HepG2 (cell line): ENCODE results near the gene KMT2D. TPM values are rescaled to one million over a fixed set of nuclear protein-coding genes. Genes with fewer than 3 reads are reported as not detected.

Experiments used
- BATF2 ChIP-seq: sonication (generic); formaldehyde crosslinking; IDR thresholded peaks from 2 replicates; pipeline ENCODE4 v1.8.0; 2022; ENCODE audit warnings: mild to moderate bottlenecking, missing genetic modification reagents, moderate library complexity
- CBX1 ChIP-seq: IDR thresholded peaks from one replicate; pipeline ENCODE4 v1.6.1; 2016; ENCODE audit warnings: antibody characterized with exemption, low read depth
- DMAP1 ChIP-seq: IDR thresholded peaks from 2 replicates; pipeline ENCODE4 v1.6.1; 2016
- ELF4 ChIP-seq: sonication (generic); formaldehyde crosslinking; IDR thresholded peaks from 2 replicates; pipeline ENCODE4 v1.5.0; 2020; ENCODE audit warnings: missing genetic modification reagents, mild to moderate bottlenecking, moderate library complexity, borderline replicate concordance
- FOXK2 ChIP-seq: fragments of 450-650 bp; IDR thresholded peaks from 2 replicates; pipeline ENCODE4 v1.6.1; 2016
- KDM6A ChIP-seq: IDR thresholded peaks from 2 replicates; pipeline ENCODE4 v1.6.1; 2016; ENCODE audit warnings: low read depth
- KLF12 ChIP-seq: sonication (generic); formaldehyde crosslinking; IDR thresholded peaks from 2 replicates; pipeline ENCODE4 v1.4.0; 2020; ENCODE audit warnings: missing genetic modification reagents, borderline replicate concordance
- KMT2A ChIP-seq: sonication (generic); formaldehyde crosslinking; IDR thresholded peaks from 2 replicates; pipeline ENCODE4 v1.4.0; 2020; ENCODE audit warnings: missing genetic modification reagents
- KMT2B ChIP-seq: IDR thresholded peaks from 2 replicates; pipeline ENCODE4 v1.6.1; 2016; ENCODE audit warnings: missing genetic modification reagents, missing compliant biosample characterization
- MZF1 ChIP-seq: sonication (generic); formaldehyde crosslinking; IDR thresholded peaks from 2 replicates; pipeline ENCODE4 v1.8.1; 2023; ENCODE audit warnings: mild to moderate bottlenecking, missing genetic modification reagents, borderline replicate concordance
- NRL ChIP-seq: sonication (generic); formaldehyde crosslinking; IDR thresholded peaks from 2 replicates; pipeline ENCODE4 v1.5.0; 2020; ENCODE audit warnings: missing genetic modification reagents, mild to moderate bottlenecking, moderate library complexity, borderline replicate concordance
- PHF21A ChIP-seq: sonication (generic); formaldehyde crosslinking; IDR thresholded peaks from 2 replicates; pipeline ENCODE4 v1.5.0; 2020; ENCODE audit warnings: mild to moderate bottlenecking, missing genetic modification reagents
- TBX3 ChIP-seq: fragments of 450-650 bp; IDR thresholded peaks from 2 replicates; pipeline ENCODE4 v1.6.1; 2017; ENCODE audit warnings: antibody characterized with exemption, mild to moderate bottlenecking, inconsistent platforms, borderline replicate concordance
- TP53 ChIP-seq: sonication (generic); formaldehyde crosslinking; conservative IDR thresholded peaks from 2 replicates; pipeline ENCODE4 v1.4.0; 2020; ENCODE audit warnings: missing genetic modification reagents
- YY1 ChIP-seq: IDR thresholded peaks from 2 replicates; pipeline ENCODE4 v1.6.1; 2011; ENCODE audit warnings: low read length, low read depth, moderate library complexity, mild to moderate bottlenecking; ENCODE audit not compliant: insufficient read depth, insufficient replicate concordance
- ZFP90 ChIP-seq: sonication (generic); formaldehyde crosslinking; IDR thresholded peaks from 2 replicates; pipeline ENCODE4 v1.8.0; 2022; ENCODE audit warnings: missing genetic modification reagents, mild to moderate bottlenecking, inconsistent platforms, borderline replicate concordance
- ZNF562 ChIP-seq: sonication (generic); formaldehyde crosslinking; IDR thresholded peaks from 2 replicates; pipeline ENCODE4 v1.8.0; 2022; ENCODE audit warnings: missing genetic modification reagents, borderline replicate concordance
- ZNF619 ChIP-seq: sonication (generic); formaldehyde crosslinking; IDR thresholded peaks from 2 replicates; pipeline ENCODE4 v1.4.0; 2020; ENCODE audit warnings: mild to moderate bottlenecking, missing genetic modification reagents
- ZNF7 ChIP-seq: IDR thresholded peaks from 2 replicates; pipeline ENCODE4 v1.6.1; 2016; ENCODE audit warnings: missing biosample characterization, missing genetic modification reagents
- ZNF740 ChIP-seq: sonication (generic); formaldehyde crosslinking; IDR thresholded peaks from 2 replicates; pipeline ENCODE4 v1.4.0; 2020; ENCODE audit warnings: missing genetic modification reagents
- ZNF746 ChIP-seq: sonication (generic); formaldehyde crosslinking; IDR thresholded peaks from 2 replicates; pipeline ENCODE4 v1.8.0; 2022; ENCODE audit warnings: mild to moderate bottlenecking, missing genetic modification reagents
- polyA plus RNA-seq, 8 experiments: library from polyadenylated mRNA; depleted of rRNA in 3 of 8; stranded (reverse) in 7 of 8; unstranded in 1 of 8; fragments of >200 nt; fragmentation: Illumina TruSeq in 4 of 8; extraction: Trizol in 4 of 8; gene quantifications; 2 replicates each; pipeline versions ENCODE4 v1.2.1 to v1.2.3, GENCODE V29; 2011 to 2016; ENCODE audit warnings: low read depth in 4 of 8, missing spikeins in 1 of 8, mixed read lengths in 1 of 8; ENCODE audit not compliant: insufficient read depth in 1 of 8
- total RNA-seq, 5 experiments: library from RNA; depleted of rRNA; stranded (reverse); fragments of >200 nt; fragmentation: Illumina TruSeq; extraction: Trizol; gene quantifications; 2 replicates each; pipeline ENCODE4 v1.2.3, GENCODE V29; 2016; ENCODE audit warnings: low read depth in 1 of 5
- TF ChIP-seq, protein P1 (sequence below): IDR thresholded peaks from 2 replicates; pipeline ENCODE4 v1.6.1; 2016; ENCODE audit warnings: mild to moderate bottlenecking, missing biosample characterization, missing genetic modification reagents
- TF ChIP-seq, protein P2 (sequence below): sonication (generic); formaldehyde crosslinking; conservative IDR thresholded peaks from 2 replicates; pipeline ENCODE4 v1.8.0; 2022; ENCODE audit warnings: missing genetic modification reagents
- TF ChIP-seq, protein P3 (sequence below): IDR thresholded peaks from 2 replicates; pipeline ENCODE4 v1.6.1; 2016; ENCODE audit warnings: mild to moderate bottlenecking

Gene KMT2D
- total and polyA plus RNA-seq, 2 of the 13 experiments (the other 11 are each of a cell fraction or from before 2014, with no cell fraction given) = 8.1 to 10.4 TPM

DNA sequence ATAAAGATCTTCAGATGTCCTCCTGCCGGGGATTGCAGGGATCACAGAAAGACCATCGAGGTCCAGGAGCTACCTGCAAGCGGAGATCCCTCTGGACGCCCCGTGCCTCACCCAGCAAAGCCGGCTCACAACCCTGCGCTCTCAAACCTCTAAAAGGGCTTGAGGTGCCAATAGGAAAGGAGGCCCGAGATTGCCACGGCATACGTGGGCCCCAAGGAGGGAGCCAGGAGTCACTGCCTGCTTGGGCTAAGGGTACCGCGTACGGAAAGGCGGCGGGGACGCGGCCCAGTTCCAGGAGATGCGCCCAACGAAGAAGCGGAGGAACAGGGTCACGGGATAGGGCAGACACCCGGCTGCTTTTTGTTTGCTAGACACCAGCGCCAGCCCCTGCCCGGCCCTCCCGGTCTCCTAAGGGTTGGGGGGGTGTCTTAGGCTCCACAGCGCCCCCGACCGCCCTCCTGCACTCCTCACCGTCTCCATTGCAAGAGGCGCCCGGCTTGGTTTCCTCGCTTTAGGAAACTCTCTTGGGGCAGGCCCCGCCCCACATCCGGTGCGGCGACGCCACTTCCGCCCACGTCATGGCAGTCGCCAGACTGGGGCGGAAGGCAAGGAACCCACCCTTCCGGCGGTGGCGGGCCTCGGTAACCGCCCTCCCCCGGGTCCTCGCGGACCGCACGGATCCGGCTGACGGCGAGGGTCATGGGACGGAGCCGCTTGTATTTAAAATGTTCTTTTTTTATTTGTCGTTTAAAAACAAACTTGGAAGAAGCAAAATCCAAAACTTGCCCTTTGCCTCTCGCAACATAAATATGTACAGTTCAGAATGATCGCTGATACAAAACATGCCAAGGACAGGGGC lies 42.1 kb downstream of the KMT2D start, which contains the start of gene PRKAG1 (continued):
- no peak for TF ChIP-seq MZF1
- no peak for TF ChIP-seq CBX1
- TF ChIP-seq, protein P1, sequence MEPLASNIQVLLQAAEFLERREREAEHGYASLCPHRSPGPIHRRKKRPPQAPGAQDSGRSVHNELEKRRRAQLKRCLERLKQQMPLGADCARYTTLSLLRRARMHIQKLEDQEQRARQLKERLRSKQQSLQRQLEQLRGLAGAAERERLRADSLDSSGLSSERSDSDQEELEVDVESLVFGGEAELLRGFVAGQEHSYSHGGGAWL (CRISPR knock-in tag) = peak; percentile 42; the same call in 1 of the 2 replicates
- no peak for TF ChIP-seq NRL (CRISPR knock-in tag)
- peak; percentile 78 for TF ChIP-seq DMAP1 (CRISPR knock-in tag)
- TF ChIP-seq ZFP90 = no peak; the same call in 1 of the 2 replicates
- TF ChIP-seq KMT2A = peak; percentile 71; the same call in 1 of the 2 replicates
- no peak for TF ChIP-seq TBX3
- TF ChIP-seq KMT2B (CRISPR knock-in tag) = peak; percentile 83
- peak; percentile 96; the same call in 1 of the 2 replicates for TF ChIP-seq KLF12 (CRISPR knock-in tag)
- TF ChIP-seq TP53 (CRISPR knock-in tag) = peak; percentile 72; the same call in 1 of the 2 replicates
- TF ChIP-seq ZNF746 (CRISPR knock-in tag) = no peak
- peak; percentile 86 for TF ChIP-seq YY1
- TF ChIP-seq, protein P2, sequence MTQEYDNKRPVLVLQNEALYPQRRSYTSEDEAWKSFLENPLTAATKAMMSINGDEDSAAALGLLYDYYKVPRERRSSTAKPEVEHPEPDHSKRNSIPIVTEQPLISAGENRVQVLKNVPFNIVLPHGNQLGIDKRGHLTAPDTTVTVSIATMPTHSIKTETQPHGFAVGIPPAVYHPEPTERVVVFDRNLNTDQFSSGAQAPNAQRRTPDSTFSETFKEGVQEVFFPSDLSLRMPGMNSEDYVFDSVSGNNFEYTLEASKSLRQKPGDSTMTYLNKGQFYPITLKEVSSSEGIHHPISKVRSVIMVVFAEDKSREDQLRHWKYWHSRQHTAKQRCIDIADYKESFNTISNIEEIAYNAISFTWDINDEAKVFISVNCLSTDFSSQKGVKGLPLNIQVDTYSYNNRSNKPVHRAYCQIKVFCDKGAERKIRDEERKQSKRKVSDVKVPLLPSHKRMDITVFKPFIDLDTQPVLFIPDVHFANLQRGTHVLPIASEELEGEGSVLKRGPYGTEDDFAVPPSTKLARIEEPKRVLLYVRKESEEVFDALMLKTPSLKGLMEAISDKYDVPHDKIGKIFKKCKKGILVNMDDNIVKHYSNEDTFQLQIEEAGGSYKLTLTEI (CRISPR knock-in tag) = no peak
- no peak; the same call in 1 of the 2 replicates for TF ChIP-seq PHF21A (CRISPR knock-in tag)
- no peak for TF ChIP-seq FOXK2
- TF ChIP-seq ZNF7 (CRISPR knock-in tag) = no peak
- TF ChIP-seq BATF2 (CRISPR knock-in tag) = 0 out of 2 replicates have a peak, but pooled peaks have one; percentile 25
- peak; percentile 99 for TF ChIP-seq ZNF740 (CRISPR knock-in tag)
- peak; percentile 79; the same call in 1 of the 2 replicates for TF ChIP-seq ELF4 (CRISPR knock-in tag)
- TF ChIP-seq ZNF562 = no peak
- TF ChIP-seq, protein P3, sequence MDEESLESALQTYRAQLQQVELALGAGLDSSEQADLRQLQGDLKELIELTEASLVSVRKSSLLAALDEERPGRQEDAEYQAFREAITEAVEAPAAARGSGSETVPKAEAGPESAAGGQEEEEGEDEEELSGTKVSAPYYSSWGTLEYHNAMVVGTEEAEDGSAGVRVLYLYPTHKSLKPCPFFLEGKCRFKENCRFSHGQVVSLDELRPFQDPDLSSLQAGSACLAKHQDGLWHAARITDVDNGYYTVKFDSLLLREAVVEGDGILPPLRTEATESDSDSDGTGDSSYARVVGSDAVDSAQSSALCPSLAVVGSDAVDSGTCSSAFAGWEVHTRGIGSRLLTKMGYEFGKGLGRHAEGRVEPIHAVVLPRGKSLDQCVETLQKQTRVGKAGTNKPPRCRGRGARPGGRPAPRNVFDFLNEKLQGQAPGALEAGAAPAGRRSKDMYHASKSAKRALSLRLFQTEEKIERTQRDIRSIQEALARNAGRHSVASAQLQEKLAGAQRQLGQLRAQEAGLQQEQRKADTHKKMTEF (CRISPR knock-in tag) = peak; percentile 95
- peak; percentile 98 for TF ChIP-seq ZNF619 (CRISPR knock-in tag)
- TF ChIP-seq KDM6A (CRISPR knock-in tag) = no peak
